HPDE6-E6E7 (cell line): ENCODE measurements around the gene SURF1.
"Not testable (repeated sequence)": the region's sequence is repeated elsewhere in the genome, so short reads cannot be mapped to it uniquely, and the experiment has no call there.

Source experiments
- DNase-seq: peaks from one replicate; pipeline ENCODE4 v3.0.0; 2011; ENCODE audit warnings: missing footprints; ENCODE audit errors: extremely low spot score

Gene SURF1

GRCh38 chr9:133344979-133345378 lies 11.3 kb downstream of the SURF1 start:
- no peak for DNase-seq

GRCh38 chr9:133344071-133344470 lies 12.2 kb downstream of the SURF1 start:
- DNase-seq: no peak

GRCh38 chr9:133342570-133342969 lies 13.7 kb downstream of the SURF1 start:
- DNase-seq: no peak

- DNase-seq: no peak
Observed at GRCh38 chr9:133342069-133342406, 14.2 kb downstream of the SURF1 start.

- no peak for DNase-seq
Observed at GRCh38 chr9:133341369-133342068, 14.8 kb downstream of the SURF1 start.

GRCh38 chr9:133340916-133341315 lies 15.4 kb downstream of the SURF1 start:
- no peak for DNase-seq

- DNase-seq: no peak
Observed at GRCh38 chr9:133340256-133340655, 16.0 kb downstream of the SURF1 start.

- DNase-seq: no peak
Observed at GRCh38 chr9:133339641-133340040, 16.6 kb downstream of the SURF1 start.

GRCh38 chr9:133335924-133336811 lies 20.1 kb downstream of the SURF1 start, which contains the start of gene SURF6:
Gene SURF6 (minus strand): TSS chr9:133336188. CDS start chr9:133336132, 56 bp downstream.
- DNase-seq: peak; percentile 84

- DNase-seq: not testable (repeated sequence)
Observed at GRCh38 chr9:133334888-133335287, 21.4 kb downstream of the SURF1 start.

GRCh38 chr9:133334161-133334560 lies 22.1 kb downstream of the SURF1 start:
- no peak for DNase-seq

GRCh38 chr9:133333566-133333965 lies 22.7 kb downstream of the SURF1 start:
- DNase-seq: no peak

GRCh38 chr9:133333011-133333410 lies 23.3 kb downstream of the SURF1 start:
- no peak for DNase-seq

- DNase-seq: no peak
Observed at GRCh38 chr9:133332381-133332730, 23.9 kb downstream of the SURF1 start.

- DNase-seq: no peak
Observed at GRCh38 chr9:133331641-133332380, 24.5 kb downstream of the SURF1 start.

- DNase-seq: no peak
Observed at GRCh38 chr9:133331221-133331620, 25.1 kb downstream of the SURF1 start.

- not testable (repeated sequence) for DNase-seq
Observed at GRCh38 chr9:133329306-133330156, 26.8 kb downstream of the SURF1 start.

GRCh38 chr9:133327834-133328484 lies 28.3 kb downstream of the SURF1 start:
- no peak for DNase-seq

GRCh38 chr9:133327021-133327420 lies 29.3 kb downstream of the SURF1 start:
- DNase-seq: not testable (repeated sequence)

- no peak for DNase-seq
Observed at GRCh38 chr9:133323991-133324703, 32.1 kb downstream of the SURF1 start.
